ENCODE data around the gene BATF.

The BATF gene

DNA sequence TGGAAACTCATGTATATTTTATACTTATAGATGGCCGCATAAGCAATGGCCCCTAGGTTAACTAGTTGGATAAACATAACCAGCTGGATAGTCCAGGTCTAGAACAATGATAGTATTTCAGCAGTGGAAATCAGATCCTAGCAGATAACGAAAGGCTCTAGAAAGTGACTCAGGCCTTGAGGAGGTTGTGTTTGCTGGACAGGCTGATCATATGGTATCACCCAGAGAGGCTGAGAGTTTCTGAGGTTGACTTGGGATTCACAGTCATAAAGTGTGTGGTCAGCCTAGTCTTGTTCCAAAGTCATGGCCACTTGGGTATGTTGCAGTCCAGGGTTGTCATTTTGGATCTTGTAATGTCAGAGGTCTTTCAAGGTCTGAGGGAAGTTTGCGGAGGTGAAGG lies 73.0 kb downstream of the BATF start:
- in situ Hi-C loops (cut with HindIII; ENCODE audit: low sequenced_read_pairs), result no loop called here
- DNase-seq (ENCODE audit: low read depth, low spot score), result no peak
- TF ChIP-seq, protein P1, sequence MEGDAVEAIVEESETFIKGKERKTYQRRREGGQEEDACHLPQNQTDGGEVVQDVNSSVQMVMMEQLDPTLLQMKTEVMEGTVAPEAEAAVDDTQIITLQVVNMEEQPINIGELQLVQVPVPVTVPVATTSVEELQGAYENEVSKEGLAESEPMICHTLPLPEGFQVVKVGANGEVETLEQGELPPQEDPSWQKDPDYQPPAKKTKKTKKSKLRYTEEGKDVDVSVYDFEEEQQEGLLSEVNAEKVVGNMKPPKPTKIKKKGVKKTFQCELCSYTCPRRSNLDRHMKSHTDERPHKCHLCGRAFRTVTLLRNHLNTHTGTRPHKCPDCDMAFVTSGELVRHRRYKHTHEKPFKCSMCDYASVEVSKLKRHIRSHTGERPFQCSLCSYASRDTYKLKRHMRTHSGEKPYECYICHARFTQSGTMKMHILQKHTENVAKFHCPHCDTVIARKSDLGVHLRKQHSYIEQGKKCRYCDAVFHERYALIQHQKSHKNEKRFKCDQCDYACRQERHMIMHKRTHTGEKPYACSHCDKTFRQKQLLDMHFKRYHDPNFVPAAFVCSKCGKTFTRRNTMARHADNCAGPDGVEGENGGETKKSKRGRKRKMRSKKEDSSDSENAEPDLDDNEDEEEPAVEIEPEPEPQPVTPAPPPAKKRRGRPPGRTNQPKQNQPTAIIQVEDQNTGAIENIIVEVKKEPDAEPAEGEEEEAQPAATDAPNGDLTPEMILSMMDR (IDR thresholded peaks at IDR 0.05; ENCODE audit: low read depth, low read length), result no peak
- no peak overlapping the region for H3K4me3 ChIP-seq (ENCODE audit: low read depth, low read length)

All from astrocyte of the spinal cord (primary cell).